ENCODE results near the gene DRC7.

DNA sequence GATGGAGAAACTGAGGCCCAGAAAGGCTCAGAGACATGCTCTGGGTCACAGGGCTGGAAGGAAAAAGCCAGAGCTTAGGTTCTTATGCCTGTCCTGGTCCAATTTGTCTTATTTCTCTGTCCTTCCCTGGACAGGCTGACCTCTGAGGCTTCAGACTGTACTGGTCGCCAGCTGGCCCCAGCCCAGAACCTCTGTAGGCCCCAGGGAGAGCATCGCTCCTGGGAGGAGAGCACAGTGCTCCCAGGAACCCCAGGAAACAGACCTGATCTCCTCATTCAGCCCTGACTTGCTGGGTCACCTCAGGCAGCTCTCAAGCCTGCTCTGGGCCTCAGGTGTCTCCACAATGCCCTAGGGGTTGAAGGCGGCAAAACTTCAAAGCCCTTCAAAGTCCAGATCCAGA, 4.9 kb downstream of the DRC7 start:
- TF ChIP-seq, protein P1, sequence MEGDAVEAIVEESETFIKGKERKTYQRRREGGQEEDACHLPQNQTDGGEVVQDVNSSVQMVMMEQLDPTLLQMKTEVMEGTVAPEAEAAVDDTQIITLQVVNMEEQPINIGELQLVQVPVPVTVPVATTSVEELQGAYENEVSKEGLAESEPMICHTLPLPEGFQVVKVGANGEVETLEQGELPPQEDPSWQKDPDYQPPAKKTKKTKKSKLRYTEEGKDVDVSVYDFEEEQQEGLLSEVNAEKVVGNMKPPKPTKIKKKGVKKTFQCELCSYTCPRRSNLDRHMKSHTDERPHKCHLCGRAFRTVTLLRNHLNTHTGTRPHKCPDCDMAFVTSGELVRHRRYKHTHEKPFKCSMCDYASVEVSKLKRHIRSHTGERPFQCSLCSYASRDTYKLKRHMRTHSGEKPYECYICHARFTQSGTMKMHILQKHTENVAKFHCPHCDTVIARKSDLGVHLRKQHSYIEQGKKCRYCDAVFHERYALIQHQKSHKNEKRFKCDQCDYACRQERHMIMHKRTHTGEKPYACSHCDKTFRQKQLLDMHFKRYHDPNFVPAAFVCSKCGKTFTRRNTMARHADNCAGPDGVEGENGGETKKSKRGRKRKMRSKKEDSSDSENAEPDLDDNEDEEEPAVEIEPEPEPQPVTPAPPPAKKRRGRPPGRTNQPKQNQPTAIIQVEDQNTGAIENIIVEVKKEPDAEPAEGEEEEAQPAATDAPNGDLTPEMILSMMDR (IDR thresholded peaks at IDR 0.05), result no peak
- no peak for TF ChIP-seq EZH2phosphoT487 (IDR thresholded peaks at IDR 0.05)
- no peak for TF ChIP-seq EZH2 (IDR thresholded peaks at IDR 0.05)

All from neural progenitor cell (in vitro differentiated cells).